Spleen (tissue), 7 donors: ENCODE measurements around the gene VEPH1.

Experiments used
- CTCF ChIP-seq, 11 experiments: fragments of 200-600 bp in 7 of 11; fragments of 450-650 bp in 4 of 11; sonication (generic) in 4 of 11; IDR thresholded peaks in 8 of 11; conservative IDR thresholded peaks in 3 of 11; 1 replicate in 7 of 11; 2 replicates in 4 of 11; pipeline versions ENCODE4 v1.4.0 to v1.8.0; 2016 to 2021; ENCODE audit warnings: antibody characterized with exemption in 11 of 11, inconsistent platforms in 4 of 11, mild to moderate bottlenecking in 1 of 11
- POLR2AphosphoS5 ChIP-seq, 3 donors: sonication (generic); formaldehyde crosslinking; IDR thresholded peaks; one replicate each; pipeline ENCODE4 v1.5.1; 2017; ENCODE audit warnings: antibody characterized with exemption in 3 of 3
- donor health status: DM: no; HTN: no; CAD: no; lungs with moderate emphysema.
- donor health status: DM: no; HTN: no; CAD: no.
- donor health status: DM: no; HTN: no; CAD: no.

DNA sequence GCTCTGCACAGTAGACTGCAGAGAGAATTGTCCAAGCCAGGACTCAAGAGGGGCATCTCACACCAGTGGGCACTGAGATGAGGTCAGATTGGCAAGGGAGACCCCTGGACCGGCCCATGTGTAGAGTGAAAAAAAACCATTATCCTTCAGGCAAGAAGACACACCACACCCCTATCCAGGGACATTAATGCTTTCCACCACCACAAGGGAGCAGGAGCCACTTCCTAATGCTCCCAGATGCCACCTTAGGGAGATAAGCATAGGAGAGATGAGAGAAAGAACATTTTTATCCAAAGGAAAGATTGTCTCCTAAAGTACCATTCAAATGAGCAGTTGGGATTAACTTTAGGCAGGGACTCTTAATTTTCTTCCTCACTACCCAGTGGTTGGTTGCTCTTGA, 176.2 kb downstream of the VEPH1 start:
- no peak for TF ChIP-seq CTCF (IDR thresholded peaks at IDR 0.05 in 8 of 11, conservative IDR thresholded peaks at IDR 0.05 in 3 of 11)
- TF ChIP-seq POLR2AphosphoS5 (IDR thresholded peaks at IDR 0.05), result no peak
